ENCODE results near the gene ADRB2.

DNA sequence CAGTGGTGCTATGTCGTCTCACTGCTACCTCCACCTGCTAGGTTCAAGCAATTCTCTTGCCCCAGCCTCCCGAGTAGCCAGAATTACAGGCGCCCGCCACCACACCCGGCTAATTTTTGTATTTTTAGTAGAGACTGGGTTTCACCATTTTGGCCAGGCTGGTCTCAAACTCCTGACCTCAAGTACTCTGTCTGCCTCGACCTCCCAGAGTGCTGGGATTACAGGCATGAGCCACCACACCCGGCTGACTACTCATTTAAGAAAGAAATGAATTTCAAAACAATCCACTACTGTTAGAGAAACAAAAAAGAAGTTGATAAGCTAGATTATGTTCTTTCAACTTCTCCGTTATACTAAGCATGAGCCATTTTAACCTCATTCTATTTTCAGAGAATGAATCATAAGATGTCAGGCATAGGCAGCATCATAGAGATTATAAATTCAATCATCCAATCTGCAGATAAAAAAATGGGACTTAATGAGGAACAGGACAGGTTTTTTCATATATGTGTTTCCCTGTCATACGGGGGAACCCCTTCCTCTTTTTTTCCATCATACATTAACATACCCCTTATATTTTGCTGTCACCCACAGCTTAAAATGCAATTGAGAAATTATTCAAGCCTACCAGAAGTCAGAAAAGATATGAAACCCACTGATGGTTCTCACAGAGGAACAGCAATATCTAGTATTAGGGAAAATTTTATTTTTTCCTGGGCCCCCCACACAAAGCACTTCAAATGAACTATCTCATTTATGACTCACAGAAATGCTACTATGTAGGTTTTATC lies 26.5 kb upstream of the ADRB2 start:
- no peak for TF ChIP-seq ISL1 (CRISPR knock-in tag; IDR thresholded peaks at IDR 0.05)
- TF ChIP-seq TOX (CRISPR knock-in tag; IDR thresholded peaks at IDR 0.05; ENCODE audit: borderline replicate concordance): no peak
- TF ChIP-seq, protein P1, sequence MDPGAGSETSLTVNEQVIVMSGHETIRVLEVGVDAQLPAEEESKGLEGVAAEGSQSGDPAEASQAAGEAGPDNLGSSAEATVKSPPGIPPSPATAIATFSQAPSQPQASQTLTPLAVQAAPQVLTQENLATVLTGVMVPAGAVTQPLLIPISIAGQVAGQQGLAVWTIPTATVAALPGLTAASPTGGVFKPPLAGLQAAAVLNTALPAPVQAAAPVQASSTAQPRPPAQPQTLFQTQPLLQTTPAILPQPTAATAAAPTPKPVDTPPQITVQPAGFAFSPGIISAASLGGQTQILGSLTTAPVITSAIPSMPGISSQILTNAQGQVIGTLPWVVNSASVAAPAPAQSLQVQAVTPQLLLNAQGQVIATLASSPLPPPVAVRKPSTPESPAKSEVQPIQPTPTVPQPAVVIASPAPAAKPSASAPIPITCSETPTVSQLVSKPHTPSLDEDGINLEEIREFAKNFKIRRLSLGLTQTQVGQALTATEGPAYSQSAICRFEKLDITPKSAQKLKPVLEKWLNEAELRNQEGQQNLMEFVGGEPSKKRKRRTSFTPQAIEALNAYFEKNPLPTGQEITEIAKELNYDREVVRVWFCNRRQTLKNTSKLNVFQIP (CRISPR knock-in tag; IDR thresholded peaks at IDR 0.05; ENCODE audit: borderline replicate concordance, low read depth): no peak
- TF ChIP-seq ZNF8 (CRISPR knock-in tag; IDR thresholded peaks at IDR 0.05): no peak
- TF ChIP-seq, protein P2, sequence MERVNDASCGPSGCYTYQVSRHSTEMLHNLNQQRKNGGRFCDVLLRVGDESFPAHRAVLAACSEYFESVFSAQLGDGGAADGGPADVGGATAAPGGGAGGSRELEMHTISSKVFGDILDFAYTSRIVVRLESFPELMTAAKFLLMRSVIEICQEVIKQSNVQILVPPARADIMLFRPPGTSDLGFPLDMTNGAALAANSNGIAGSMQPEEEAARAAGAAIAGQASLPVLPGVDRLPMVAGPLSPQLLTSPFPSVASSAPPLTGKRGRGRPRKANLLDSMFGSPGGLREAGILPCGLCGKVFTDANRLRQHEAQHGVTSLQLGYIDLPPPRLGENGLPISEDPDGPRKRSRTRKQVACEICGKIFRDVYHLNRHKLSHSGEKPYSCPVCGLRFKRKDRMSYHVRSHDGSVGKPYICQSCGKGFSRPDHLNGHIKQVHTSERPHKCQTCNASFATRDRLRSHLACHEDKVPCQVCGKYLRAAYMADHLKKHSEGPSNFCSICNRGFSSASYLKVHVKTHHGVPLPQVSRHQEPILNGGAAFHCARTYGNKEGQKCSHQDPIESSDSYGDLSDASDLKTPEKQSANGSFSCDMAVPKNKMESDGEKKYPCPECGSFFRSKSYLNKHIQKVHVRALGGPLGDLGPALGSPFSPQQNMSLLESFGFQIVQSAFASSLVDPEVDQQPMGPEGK (CRISPR knock-in tag; IDR thresholded peaks at IDR 0.05; ENCODE audit: borderline replicate concordance): no peak
- TF ChIP-seq, protein P3, sequence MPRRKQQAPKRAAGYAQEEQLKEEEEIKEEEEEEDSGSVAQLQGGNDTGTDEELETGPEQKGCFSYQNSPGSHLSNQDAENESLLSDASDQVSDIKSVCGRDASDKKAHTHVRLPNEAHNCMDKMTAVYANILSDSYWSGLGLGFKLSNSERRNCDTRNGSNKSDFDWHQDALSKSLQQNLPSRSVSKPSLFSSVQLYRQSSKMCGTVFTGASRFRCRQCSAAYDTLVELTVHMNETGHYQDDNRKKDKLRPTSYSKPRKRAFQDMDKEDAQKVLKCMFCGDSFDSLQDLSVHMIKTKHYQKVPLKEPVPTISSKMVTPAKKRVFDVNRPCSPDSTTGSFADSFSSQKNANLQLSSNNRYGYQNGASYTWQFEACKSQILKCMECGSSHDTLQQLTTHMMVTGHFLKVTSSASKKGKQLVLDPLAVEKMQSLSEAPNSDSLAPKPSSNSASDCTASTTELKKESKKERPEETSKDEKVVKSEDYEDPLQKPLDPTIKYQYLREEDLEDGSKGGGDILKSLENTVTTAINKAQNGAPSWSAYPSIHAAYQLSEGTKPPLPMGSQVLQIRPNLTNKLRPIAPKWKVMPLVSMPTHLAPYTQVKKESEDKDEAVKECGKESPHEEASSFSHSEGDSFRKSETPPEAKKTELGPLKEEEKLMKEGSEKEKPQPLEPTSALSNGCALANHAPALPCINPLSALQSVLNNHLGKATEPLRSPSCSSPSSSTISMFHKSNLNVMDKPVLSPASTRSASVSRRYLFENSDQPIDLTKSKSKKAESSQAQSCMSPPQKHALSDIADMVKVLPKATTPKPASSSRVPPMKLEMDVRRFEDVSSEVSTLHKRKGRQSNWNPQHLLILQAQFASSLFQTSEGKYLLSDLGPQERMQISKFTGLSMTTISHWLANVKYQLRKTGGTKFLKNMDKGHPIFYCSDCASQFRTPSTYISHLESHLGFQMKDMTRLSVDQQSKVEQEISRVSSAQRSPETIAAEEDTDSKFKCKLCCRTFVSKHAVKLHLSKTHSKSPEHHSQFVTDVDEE (CRISPR knock-in tag; IDR thresholded peaks at IDR 0.05): no peak
- no peak for TF ChIP-seq RARB (CRISPR knock-in tag; IDR thresholded peaks at IDR 0.05)
